ENCODE measurements around the gene HRH4. TPM values are rescaled to one million over a fixed set of nuclear protein-coding genes. Genes with fewer than 3 reads are reported as not detected.
A peak's percentile ranks its signal among the peaks of the same experiment; 100 is the strongest.

The HRH4 gene
- total RNA-seq, 2 donors from 2014 or later = 2.5 TPM; not detected in 1

GRCh38 chr18:24421831-24422230, 38.6 kb upstream of the HRH4 start:
- no peak for TF ChIP-seq CTCF (IDR thresholded peaks at IDR 0.05)
- H3K27me3 ChIP-seq (replicated peaks; ENCODE audit: insufficient read depth) = no peaks in the 10 kb centered on the region

GRCh38 chr18:24426073-24426397, 34.4 kb upstream of the HRH4 start:
- Histone ChIP-seq H3K36me3 (peaks cover 2% of the 10 kb centered on the region), H3K27ac (peak overlapping the region; percentile 71 to 73), H3K27me3 (replicated peaks; ENCODE audit: insufficient read depth) (no peaks in the 10 kb centered on the region), H3K9me3 (no peaks in the 10 kb centered on the region), H3K4me1 (ENCODE audit: control insufficient read depth in 1 of 2, low read depth in 2 of 2) (peaks cover 3 to 15% of the 10 kb centered on the region in 2 donors), H3K4me3 (peak overlapping the region; percentile 74)
- no peak for TF ChIP-seq CTCF (IDR thresholded peaks at IDR 0.05)
- no peak for DNase-seq (ENCODE audit: low spot score)
- ATAC-seq (ENCODE audit: insufficient number of reproducible peaks, low FRiP score, low read depth) = peak; percentile 24

More at GRCh38 chr18:24421831-24422230, 38.6 kb upstream of the HRH4 start:
- ATAC-seq (ENCODE audit: insufficient number of reproducible peaks, low FRiP score, low read depth) (no peak), DNase-seq (ENCODE audit: low spot score) (no peak)
- Histone ChIP-seq H3K9me3 (no peaks in the 10 kb centered on the region), H3K4me3 (no peak overlapping the region), H3K4me1 (ENCODE audit: control insufficient read depth in 1 of 2, low read depth in 2 of 2) (no peaks in the 10 kb centered on the region), H3K27ac (no peak overlapping the region), H3K36me3 (no peaks in the 10 kb centered on the region)

GRCh38 chr18:24426398-24427294, 33.8 kb upstream of the HRH4 start, which contains the start of gene IMPACT:
Gene IMPACT, plus strand, starts transcription at chr18:24426670. Its CDS starts 87 bp downstream, at chr18:24426757.
- Histone ChIP-seq H3K27ac (peak within 1 kb of the TSS; percentile 71 to 73), H3K27me3 (replicated peaks; ENCODE audit: insufficient read depth) (no peaks in the 10 kb centered on the region), H3K4me3 (peak within 1 kb of the TSS; percentile 74), H3K4me1 (ENCODE audit: control insufficient read depth in 1 of 2, low read depth in 2 of 2) (peaks cover 3 to 15% of the 10 kb centered on the region in 2 donors), H3K36me3 (peaks cover 2% of the 10 kb centered on the region), H3K9me3 (no peaks in the 10 kb centered on the region)
- TF ChIP-seq CTCF (IDR thresholded peaks at IDR 0.05) = no peak
- ATAC-seq (ENCODE audit: insufficient number of reproducible peaks, low FRiP score, low read depth) = peak; percentile 87
- DNase-seq (ENCODE audit: low spot score) = peak; percentile 15

GRCh38 chr18:24427484-24427883, 33.0 kb upstream of the HRH4 start:
- peaks cover 2% of the 10 kb centered on the region for H3K36me3 ChIP-seq
- ATAC-seq (ENCODE audit: insufficient number of reproducible peaks, low FRiP score, low read depth) (no peak), DNase-seq (ENCODE audit: low spot score) (no peak)
- peaks cover 3 to 15% of the 10 kb centered on the region in 2 donors for H3K4me1 ChIP-seq (ENCODE audit: control insufficient read depth in 1 of 2, low read depth in 2 of 2)
- TF ChIP-seq CTCF (IDR thresholded peaks at IDR 0.05) = no peak
- H3K27ac ChIP-seq = no peak overlapping the region
- H3K4me3 ChIP-seq = peak overlapping the region; percentile 74
- no peaks in the 10 kb centered on the region for H3K9me3 ChIP-seq
- H3K27me3 ChIP-seq (replicated peaks; ENCODE audit: insufficient read depth) = no peaks in the 10 kb centered on the region

- Histone ChIP-seq H3K27me3 (replicated peaks; ENCODE audit: insufficient read depth) (no peaks in the 10 kb centered on the region), H3K27ac (no peak overlapping the region), H3K9me3 (no peaks in the 10 kb centered on the region), H3K36me3 (peaks cover 2% of the 10 kb centered on the region), H3K4me1 (ENCODE audit: control insufficient read depth in 1 of 2, low read depth in 2 of 2) (peaks cover 3 to 15% of the 10 kb centered on the region in 2 donors), H3K4me3 (no peak overlapping the region)
- DNase-seq (ENCODE audit: low spot score) (no peak), ATAC-seq (ENCODE audit: insufficient number of reproducible peaks, low FRiP score, low read depth) (no peak)
- TF ChIP-seq CTCF (IDR thresholded peaks at IDR 0.05) = no peak
These were observed 31.7 kb upstream of the HRH4 start for GRCh38 chr18:24428709-24429108.
